Stomach (tissue), 9 donors: Measurements from ENCODE around the gene MAOA. TPM values are rescaled to one million over a fixed set of nuclear protein-coding genes. Genes with fewer than 3 reads are reported as not detected.
A peak's percentile ranks its signal among the peaks of the same experiment; 100 is the strongest.
"Not testable (repeated sequence)": the region's sequence is repeated elsewhere in the genome, so short reads cannot be mapped to it uniquely, and the experiment has no call there.

Experiments
- DNase-seq, 2 donors: peaks; one replicate each; pipeline versions ENCODE4 v3.0.0 to v3.0.0-alpha.2; 2013 to 2019
- H3K27ac ChIP-seq, 5 donors: fragments of 200-600 bp in 4 of 5; sonication (generic) in 4 of 5; one replicate each; pipeline ENCODE4 v1.5.1; 2013 to 2019; ENCODE audit warnings: mild to moderate bottlenecking in 1 of 5, moderate library complexity in 1 of 5
- H3K27me3 ChIP-seq, 3 donors: fragments of 200-600 bp; sonication (generic); one replicate each; pipeline ENCODE4 v1.5.1; 2017 to 2019; ENCODE audit warnings: mixed run types in 1 of 3
- H3K36me3 ChIP-seq, 4 donors: fragments of 200-600 bp; sonication (generic); 1 replicate in 3 of 4; 2 replicates in 1 of 4; pipeline ENCODE4 v1.5.1; 2016 to 2019
- H3K4me1 ChIP-seq, 4 donors: fragments of 200-600 bp; sonication (generic); one replicate each; pipeline ENCODE4 v1.5.1; 2016 to 2019
- H3K4me3 ChIP-seq, 4 donors: fragments of 200-600 bp; sonication (generic) in 3 of 4; one replicate each; pipeline ENCODE4 v1.5.1; 2016 to 2019; ENCODE audit warnings: mild to moderate bottlenecking in 1 of 4
- H3K9me3 ChIP-seq, 4 donors: fragments of 200-600 bp; sonication (generic); one replicate each; pipeline ENCODE4 v1.5.1; 2016 to 2019
- CTCF ChIP-seq, 7 experiments: fragments of 450-650 bp in 4 of 7; fragments of 200-600 bp in 3 of 7; sonication (generic) in 3 of 7; IDR thresholded peaks; one replicate each; pipeline ENCODE4 v1.5.1; 2016 to 2019; ENCODE audit warnings: antibody characterized with exemption in 7 of 7, control low read depth in 2 of 7, mild to moderate bottlenecking in 1 of 7
- EP300 ChIP-seq: sonication (generic); formaldehyde crosslinking; IDR thresholded peaks from one replicate; pipeline ENCODE4 v1.6.1; 2017; ENCODE audit warnings: antibody characterized with exemption
- POLR2A ChIP-seq, 4 donors: fragments of 450-650 bp; IDR thresholded peaks; one replicate each; pipeline ENCODE4 v1.6.1; 2016; ENCODE audit warnings: antibody characterized with exemption in 4 of 4, control low read depth in 2 of 4, mild to moderate bottlenecking in 1 of 4, moderate library complexity in 1 of 4
- POLR2AphosphoS5 ChIP-seq, 3 donors: sonication (generic); formaldehyde crosslinking; IDR thresholded peaks; one replicate each; pipeline ENCODE4 v1.6.1; 2016; ENCODE audit warnings: antibody characterized with exemption in 3 of 3
- WGBS, 5 donors: extraction: QIAGEN DNeasy Blood & Tissue Kit in 3 of 5; methylation state at CpG; one replicate each; pipeline versions ENCODE4 v1.1.5 to v1.1.7; 2013 to 2018; 5-methylcytosine and 5-hydroxymethylcytosine counted together
- intact Hi-C: fragments of 100-400 bp; cut with DNase I; formaldehyde crosslinking; loops from one replicate; pipeline ENCODE4 v1.15.1; 2023; ENCODE audit warnings: low total_unique reads
- polyA plus RNA-seq, 3 donors: library from polyadenylated mRNA; stranded (reverse); fragments of 200-250 nt; gene quantifications; one replicate each; pipeline ENCODE4 v1.2.3, GENCODE V29; 2013
- total RNA-seq, 5 donors: library from RNA; depleted of rRNA; stranded (reverse); fragments of >200 nt; gene quantifications; one replicate each; pipeline versions ENCODE4 v1.1.0 to v1.2.3, GENCODE V29; 2014 to 2016
- donor health status: healthy with polysubstance abuse.
- donor health status: Bipolar disorder and iron deficiency.
- donor health status: healthy.

The MAOA gene
- total and polyA plus RNA-seq, 8 donors: 47.0 to 157 (median 81.1) TPM

GRCh38 chrX:43664258-43664657, 8.2 kb downstream of the MAOA start:
- no peak overlapping the region for H3K4me3 ChIP-seq
- H3K9me3 ChIP-seq: no peaks in the 10 kb centered on the region
- no peak overlapping the region for H3K27ac ChIP-seq
- 58 to 74% (median 67%) methylated on average over 3 of the region's 3 CpGs for WGBS, 5 donors
- H3K36me3 ChIP-seq: no peaks in the 10 kb centered on the region
- no peak for DNase-seq
- peaks cover 0 to 23% (median 10%) of the 10 kb centered on the region in 4 donors for H3K4me1 ChIP-seq
- no peaks in the 10 kb centered on the region for H3K27me3 ChIP-seq
- intact Hi-C loops: no loop called here
- no peak for TF ChIP-seq CTCF (IDR thresholded peaks at IDR 0.05)
- no peak for TF ChIP-seq POLR2A (IDR thresholded peaks at IDR 0.05)
- TF ChIP-seq EP300: no peak
- no peak for TF ChIP-seq POLR2AphosphoS5 (IDR thresholded peaks at IDR 0.05)

- 62 to 83% (median 71%) methylated on average over 2 to 3 of the region's 3 CpGs for WGBS, 5 donors
- Histone ChIP-seq H3K27me3 (no peaks in the 10 kb centered on the region), H3K9me3 (no peaks in the 10 kb centered on the region), H3K4me3 (no peak overlapping the region), H3K27ac (no peak overlapping the region), H3K4me1 (peaks cover 0 to 23% (median 10%) of the 10 kb centered on the region in 4 donors), H3K36me3 (no peaks in the 10 kb centered on the region)
- TF ChIP-seq EP300 (no peak), POLR2A (IDR thresholded peaks at IDR 0.05) (no peak), POLR2AphosphoS5 (IDR thresholded peaks at IDR 0.05) (no peak), CTCF (IDR thresholded peaks at IDR 0.05) (no peak)
- no peak for DNase-seq
- intact Hi-C loops: no loop called here
Observed at GRCh38 chrX:43664708-43665107, 8.6 kb downstream of the MAOA start.

GRCh38 chrX:43666311-43666912, 10.3 kb downstream of the MAOA start:
- no peaks in the 10 kb centered on the region for H3K27me3 ChIP-seq
- H3K36me3 ChIP-seq: no peaks in the 10 kb centered on the region
- no peak overlapping the region for H3K27ac ChIP-seq
- no peak overlapping the region for H3K4me3 ChIP-seq
- DNase-seq: no peak
- H3K9me3 ChIP-seq: no peaks in the 10 kb centered on the region
- no peak for TF ChIP-seq POLR2A (IDR thresholded peaks at IDR 0.05)
- no peak for TF ChIP-seq EP300
- no peak for TF ChIP-seq POLR2AphosphoS5 (IDR thresholded peaks at IDR 0.05)
- H3K4me1 ChIP-seq: peaks cover 0 to 23% (median 7%) of the 10 kb centered on the region in 4 donors
- 80 to 89% (median 84%) methylated on average over 3 of the region's 3 CpGs for WGBS, 5 donors
- intact Hi-C loops: no loop called here

GRCh38 chrX:43675965-43676628, 20.0 kb downstream of the MAOA start:
- H3K4me3 ChIP-seq, H3K36me3 ChIP-seq, H3K27me3 ChIP-seq, H3K9me3 ChIP-seq, intact Hi-C loops: not testable (repeated sequence)
- peak overlapping the region; percentile 7 to 46 (median 20) for H3K27ac ChIP-seq
- peaks cover 0 to 35% (median 15%) of the 10 kb centered on the region in 4 donors for H3K4me1 ChIP-seq
- peak in 1 of 2 donors; percentile 46 for DNase-seq
- WGBS, 5 donors: 34 to 68% (median 60%) methylated on average over 15 to 19 of the region's 19 CpGs

- peak overlapping the region in 4 of 5 donors; percentile 7 to 46 (median 35) for H3K27ac ChIP-seq
- TF ChIP-seq POLR2A (IDR thresholded peaks at IDR 0.05): no peak
- TF ChIP-seq EP300: no peak
- no peak for TF ChIP-seq POLR2AphosphoS5 (IDR thresholded peaks at IDR 0.05)
- TF ChIP-seq CTCF (IDR thresholded peaks at IDR 0.05): no peak
- H3K36me3 ChIP-seq: no peaks in the 10 kb centered on the region
- intact Hi-C loops: no loop called here
- no peaks in the 10 kb centered on the region for H3K9me3 ChIP-seq
- no peaks in the 10 kb centered on the region for H3K27me3 ChIP-seq
- peaks cover 0 to 35% (median 15%) of the 10 kb centered on the region in 4 donors for H3K4me1 ChIP-seq
- peak in 1 of 2 donors; percentile 84 for DNase-seq
- H3K4me3 ChIP-seq: no peak overlapping the region
Observed at GRCh38 chrX:43676971-43677572, 21.0 kb downstream of the MAOA start.
